ENCODE data around the gene C12orf43.

Gene C12orf43

GRCh38 chr12:120999191-121000120 lies 16.8 kb downstream of the C12orf43 start:
- no peak for TF ChIP-seq CTCF (conservative IDR thresholded peaks at IDR 0.05; ENCODE audit: control insufficient read depth, insufficient read depth, low read depth, low read length)
- peak; percentile 25 for DNase-seq (ENCODE audit: low read depth)
- H3K4me3 ChIP-seq (ENCODE audit: control insufficient read depth, low read depth, low read length) = no peak overlapping the region

DNA sequence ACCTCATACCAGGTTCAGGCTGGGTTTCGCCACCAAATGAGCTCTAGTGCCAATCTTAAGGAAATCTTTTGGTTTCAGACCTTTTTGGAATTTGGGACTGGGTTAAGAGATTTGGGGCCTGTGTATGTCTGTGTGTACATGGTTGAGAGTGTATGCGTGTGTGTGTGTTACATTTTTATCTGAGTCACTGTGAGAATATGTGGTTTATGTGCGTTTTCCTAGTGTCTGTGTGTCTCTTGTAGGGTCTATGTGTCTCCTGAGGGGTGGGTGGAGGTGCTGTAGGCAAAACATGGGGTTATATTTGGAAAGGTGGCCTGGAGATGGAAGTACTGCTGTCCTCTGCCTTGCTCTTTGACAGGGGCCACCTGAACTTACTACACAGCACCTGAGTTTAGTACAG lies 17.9 kb downstream of the C12orf43 start:
- no peak overlapping the region for H3K4me3 ChIP-seq (ENCODE audit: control insufficient read depth, low read depth, low read length)
- TF ChIP-seq CTCF (conservative IDR thresholded peaks at IDR 0.05; ENCODE audit: control insufficient read depth, insufficient read depth, low read depth, low read length) = no peak
- no peak for DNase-seq (ENCODE audit: low read depth)

GRCh38 chr12:120997448-120997847 lies 18.8 kb downstream of the C12orf43 start:
- no peak for TF ChIP-seq CTCF (conservative IDR thresholded peaks at IDR 0.05; ENCODE audit: control insufficient read depth, insufficient read depth, low read depth, low read length)
- no peak overlapping the region for H3K4me3 ChIP-seq (ENCODE audit: control insufficient read depth, low read depth, low read length)
- no peak for DNase-seq (ENCODE audit: low read depth)

DNA sequence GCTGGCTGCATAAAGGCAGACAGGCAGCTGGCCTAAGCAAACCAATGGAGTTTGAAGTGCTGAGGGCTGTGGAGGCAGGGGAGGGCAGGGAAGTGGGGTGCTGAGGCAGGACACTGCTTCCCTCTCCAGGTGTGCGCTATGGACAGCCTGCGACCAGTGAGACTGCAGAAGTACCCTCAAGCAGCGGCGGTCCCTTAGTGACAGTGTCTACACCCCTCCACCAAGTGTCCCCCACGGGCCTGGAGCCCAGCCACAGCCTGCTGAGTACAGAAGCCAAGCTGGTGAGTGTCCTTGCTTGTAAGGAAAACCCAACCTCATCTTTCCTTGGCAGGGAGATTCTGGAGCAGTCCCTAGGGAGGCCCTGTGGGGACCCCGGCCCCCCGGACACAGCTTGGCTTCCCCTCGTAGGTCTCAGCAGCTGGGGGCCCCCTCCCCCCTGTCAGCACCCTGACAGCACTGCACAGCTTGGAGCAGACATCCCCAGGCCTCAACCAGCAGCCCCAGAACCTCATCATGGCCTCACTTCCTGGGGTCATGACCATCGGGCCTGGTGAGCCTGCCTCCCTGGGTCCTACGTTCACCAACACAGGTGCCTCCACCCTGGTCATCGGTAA lies 20.0 kb downstream of the C12orf43 start:
- no peak overlapping the region for H3K4me3 ChIP-seq (ENCODE audit: control insufficient read depth, low read depth, low read length)
- no peak for DNase-seq (ENCODE audit: low read depth)
- no peak for TF ChIP-seq CTCF (conservative IDR thresholded peaks at IDR 0.05; ENCODE audit: control insufficient read depth, insufficient read depth, low read depth, low read length)

DNA sequence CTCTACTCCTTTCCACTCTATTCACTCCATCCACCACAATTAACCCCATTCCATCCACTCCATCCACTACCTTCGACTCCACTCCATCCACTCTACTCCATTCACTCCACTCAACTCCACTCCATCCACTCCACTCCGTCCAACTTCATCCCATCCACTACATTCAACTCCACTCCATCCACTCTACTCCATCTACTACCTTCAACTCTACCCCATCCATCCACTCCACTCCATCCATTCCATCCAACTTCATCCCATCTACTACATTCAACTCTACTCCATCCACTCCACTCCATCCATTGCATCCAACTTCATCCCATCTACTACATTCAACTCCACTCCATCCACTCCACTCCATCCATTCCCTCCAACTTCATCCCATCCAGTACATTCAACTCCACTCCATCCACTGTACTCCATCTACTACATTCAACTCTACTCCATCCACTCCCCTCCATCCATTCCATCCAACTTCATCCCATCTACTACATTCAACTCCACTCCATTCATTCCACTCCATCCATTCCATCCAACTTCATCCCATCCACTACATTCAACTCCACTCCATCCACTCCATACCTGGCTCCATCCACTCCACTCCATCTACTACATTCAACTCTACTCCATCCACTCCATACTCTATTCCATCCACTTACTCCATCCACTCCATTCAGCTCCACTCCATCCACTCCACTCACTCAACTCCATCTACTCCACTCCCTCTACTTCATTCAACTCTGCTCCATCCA lies 21.5 kb downstream of the C12orf43 start:
- no peak for TF ChIP-seq CTCF (conservative IDR thresholded peaks at IDR 0.05; ENCODE audit: control insufficient read depth, insufficient read depth, low read depth, low read length)
- DNase-seq (ENCODE audit: low read depth) = peak; percentile 24
- H3K4me3 ChIP-seq (ENCODE audit: control insufficient read depth, low read depth, low read length) = no peak overlapping the region

GRCh38 chr12:120994059-120994458 lies 22.2 kb downstream of the C12orf43 start:
- H3K4me3 ChIP-seq (ENCODE audit: control insufficient read depth, low read depth, low read length) = no peak overlapping the region
- no peak for TF ChIP-seq CTCF (conservative IDR thresholded peaks at IDR 0.05; ENCODE audit: control insufficient read depth, insufficient read depth, low read depth, low read length)
- no peak for DNase-seq (ENCODE audit: low read depth)
